ENCODE measurements around the gene RHOJ.

RHOJ gene

DNA sequence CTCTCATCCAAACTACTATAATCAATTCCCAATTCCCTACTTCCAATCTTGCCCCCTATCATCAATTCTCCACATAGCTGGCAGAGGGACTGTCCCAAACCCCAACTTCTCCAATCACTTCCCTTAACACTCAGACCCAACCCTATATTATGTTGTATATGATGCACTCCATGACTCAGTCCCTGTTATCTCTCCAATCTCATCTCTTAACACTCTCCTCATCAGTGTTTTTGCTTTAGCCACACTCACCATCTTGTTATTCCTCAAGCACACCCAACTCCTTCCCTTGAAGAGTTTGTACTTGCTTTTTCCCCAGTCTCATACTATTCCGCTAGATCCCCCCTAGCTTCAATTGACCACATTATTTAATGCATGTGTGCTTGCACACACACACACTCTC lies 4.9 kb downstream of the RHOJ start:
- no peak for DNase-seq

- no peak for DNase-seq
Measured at GRCh38 chr14:63210812-63211211, 6.6 kb downstream of the RHOJ start.

DNA sequence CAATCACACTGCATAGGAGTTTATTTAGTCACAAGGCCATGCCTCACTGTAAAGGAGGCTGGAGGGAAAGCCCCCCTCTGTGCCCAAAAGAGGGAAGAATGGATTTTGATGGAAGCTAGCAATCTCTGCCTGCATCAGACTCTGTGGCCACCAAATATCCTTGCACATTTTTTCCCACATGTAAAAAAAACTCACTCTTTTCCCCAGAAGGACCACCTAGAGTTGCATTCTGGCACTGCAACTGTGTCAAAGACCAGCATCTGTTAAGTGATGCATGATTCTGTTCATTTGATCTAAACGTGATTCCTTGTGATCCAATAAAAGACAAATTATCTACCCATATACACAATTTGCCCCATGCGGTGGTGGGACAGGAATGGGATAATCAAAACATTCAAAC lies 8.0 kb downstream of the RHOJ start:
- DNase-seq: no peak

DNA sequence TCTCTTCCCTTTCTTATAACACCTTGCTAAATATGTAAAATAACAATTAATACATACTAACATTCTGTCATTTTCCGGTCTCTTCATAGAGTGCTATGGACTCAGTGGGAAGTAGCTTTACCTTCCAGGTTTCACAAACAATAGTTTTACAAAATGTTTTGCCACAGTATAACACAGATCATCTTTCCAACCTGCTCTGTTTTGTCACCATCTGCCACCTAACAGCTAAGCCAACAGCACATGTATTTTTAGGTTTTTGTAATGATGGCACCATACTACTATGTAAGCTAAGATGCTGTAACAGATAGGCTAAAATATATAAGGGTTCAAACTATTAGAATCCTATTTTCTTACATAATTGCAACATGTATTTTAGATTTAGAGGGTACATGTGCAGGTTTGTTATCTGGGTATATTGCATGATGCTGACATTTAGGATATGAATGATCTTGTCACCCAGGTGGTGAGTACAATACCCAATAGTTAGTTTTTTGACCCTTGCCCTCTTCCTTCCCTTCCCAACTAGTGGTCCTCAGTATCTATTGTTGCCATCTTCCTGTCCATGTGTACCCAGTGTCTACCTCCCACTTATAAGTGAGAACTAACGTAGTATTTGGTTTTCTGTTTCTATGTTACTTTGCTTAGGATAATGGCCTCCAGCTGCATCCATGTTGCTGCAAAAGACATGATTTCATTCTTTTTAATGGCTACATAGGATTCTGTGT lies 8.7 kb downstream of the RHOJ start:
- no peak for DNase-seq

GRCh38 chr14:63214417-63215196 lies 10.4 kb downstream of the RHOJ start:
- DNase-seq: no peak

GRCh38 chr14:63220526-63220925 lies 16.3 kb downstream of the RHOJ start:
- no peak for DNase-seq

DNA sequence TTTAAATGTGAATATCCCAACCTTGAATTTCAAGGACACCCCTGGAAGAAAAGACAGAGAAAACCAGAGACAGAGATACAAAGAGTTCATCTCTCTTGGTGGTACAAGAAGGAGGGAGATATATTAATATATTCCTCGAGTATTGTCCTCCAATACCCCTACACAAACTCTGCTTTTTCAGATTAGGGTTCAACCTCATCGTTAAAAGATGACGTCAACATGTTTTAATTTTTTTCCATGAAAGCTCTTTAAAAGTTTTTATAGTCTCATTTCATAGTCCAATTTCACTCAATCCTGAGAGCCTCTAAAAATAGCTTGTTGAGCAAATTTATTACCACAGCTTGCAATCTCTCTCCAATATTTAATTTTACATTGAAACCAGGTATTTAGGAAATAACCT lies 19.4 kb downstream of the RHOJ start:
- DNase-seq: no peak

- DNase-seq: peak; percentile 25
Measured at GRCh38 chr14:63224196-63224595, 20.0 kb downstream of the RHOJ start.

GRCh38 chr14:63228217-63228616 lies 24.0 kb downstream of the RHOJ start:
- DNase-seq: no peak

DNA sequence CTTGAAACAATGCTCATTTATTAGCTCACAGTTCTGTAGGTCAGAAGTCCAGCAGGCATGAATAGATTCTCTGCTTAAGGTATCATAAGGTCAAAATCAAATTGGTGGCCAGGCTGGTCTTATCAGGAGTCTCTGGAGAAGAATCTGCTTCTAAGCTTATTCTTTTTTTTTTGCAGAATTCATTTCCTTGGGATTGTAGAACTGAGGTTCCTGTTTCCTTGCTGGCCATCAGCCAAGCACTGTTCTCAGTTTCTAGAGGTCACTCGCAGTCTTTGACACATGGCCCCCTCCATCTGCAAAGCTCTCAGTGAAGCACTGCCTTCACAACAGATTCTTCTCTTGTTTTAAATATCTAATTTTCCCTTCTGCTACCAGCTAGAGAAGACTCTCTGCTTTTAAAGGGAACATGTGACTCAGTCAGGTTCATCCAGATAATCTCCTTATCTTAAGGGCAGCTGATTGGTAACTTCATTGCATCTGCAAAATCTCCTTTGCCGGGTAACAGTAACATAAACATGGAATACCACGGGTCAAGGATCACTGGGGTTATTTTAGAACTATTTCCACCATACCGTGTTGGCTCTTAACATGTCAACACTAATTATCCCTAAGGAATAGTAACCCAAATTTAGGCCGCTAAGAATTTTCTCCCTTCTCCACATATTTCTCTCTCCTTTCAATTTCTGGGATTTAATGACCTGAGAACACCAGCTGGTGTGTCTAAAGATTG lies 25.3 kb downstream of the RHOJ start:
- no peak for DNase-seq

DNA sequence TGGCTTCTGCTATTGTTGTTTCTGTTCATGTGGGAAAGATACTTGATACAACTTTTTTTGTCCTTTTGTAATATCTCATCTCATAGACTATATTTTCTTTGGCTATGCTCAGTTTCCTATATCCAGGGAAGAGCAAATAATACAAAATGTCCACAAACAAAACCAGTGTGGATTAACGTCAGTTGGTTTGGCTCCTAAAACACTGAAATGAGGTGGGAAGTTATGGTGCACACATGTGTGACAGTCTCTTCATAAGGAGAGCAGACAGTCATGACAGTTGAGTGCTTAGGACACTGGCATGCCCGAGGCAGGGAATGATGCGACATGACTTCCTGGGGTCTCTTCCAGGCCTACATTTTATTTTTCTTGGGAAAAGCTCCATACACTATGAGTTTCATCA lies 27.5 kb downstream of the RHOJ start:
- DNase-seq: no peak

GRCh38 chr14:63237791-63238190 lies 33.5 kb downstream of the RHOJ start:
- DNase-seq: no peak

DNA sequence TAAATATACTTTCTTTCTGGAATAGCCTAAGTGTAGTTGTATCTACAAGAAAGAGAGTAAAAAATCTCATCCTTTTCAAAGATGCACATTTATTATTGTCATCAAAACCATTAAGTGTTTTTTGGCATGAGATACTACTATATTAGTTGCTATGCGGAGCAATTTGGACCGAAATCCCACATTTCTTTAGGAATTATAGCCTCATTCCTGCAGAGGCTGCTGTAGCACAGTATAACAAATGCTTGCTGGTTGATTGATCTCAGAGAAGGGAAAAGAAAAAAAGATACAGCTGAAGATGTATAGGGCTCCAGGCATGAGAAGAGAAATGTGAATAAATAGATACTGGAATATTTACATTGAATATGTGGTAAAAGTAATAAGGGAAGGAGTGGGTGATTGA lies 36.0 kb downstream of the RHOJ start:
- no peak for DNase-seq

GRCh38 chr14:63241096-63241495 lies 36.9 kb downstream of the RHOJ start:
- DNase-seq: no peak

DNA sequence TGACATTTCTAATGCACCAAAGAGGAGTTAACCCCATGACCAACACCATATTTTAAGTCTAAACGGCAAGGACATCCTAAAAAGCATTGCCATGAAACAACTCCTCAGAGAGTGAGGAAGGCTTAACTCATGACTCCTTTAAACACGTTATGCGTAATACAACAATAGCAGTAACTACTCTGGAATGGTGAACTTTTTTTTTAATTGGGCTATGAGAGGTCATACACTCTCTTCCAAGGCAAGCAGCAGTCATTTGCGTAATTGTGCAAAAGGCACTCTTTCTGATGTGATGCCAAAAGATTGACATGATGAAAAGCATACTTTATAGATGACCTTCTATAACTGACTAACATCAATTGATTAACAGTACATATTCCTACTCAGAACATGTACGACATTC lies 39.4 kb downstream of the RHOJ start:
- DNase-seq: peak; percentile 21

DNA sequence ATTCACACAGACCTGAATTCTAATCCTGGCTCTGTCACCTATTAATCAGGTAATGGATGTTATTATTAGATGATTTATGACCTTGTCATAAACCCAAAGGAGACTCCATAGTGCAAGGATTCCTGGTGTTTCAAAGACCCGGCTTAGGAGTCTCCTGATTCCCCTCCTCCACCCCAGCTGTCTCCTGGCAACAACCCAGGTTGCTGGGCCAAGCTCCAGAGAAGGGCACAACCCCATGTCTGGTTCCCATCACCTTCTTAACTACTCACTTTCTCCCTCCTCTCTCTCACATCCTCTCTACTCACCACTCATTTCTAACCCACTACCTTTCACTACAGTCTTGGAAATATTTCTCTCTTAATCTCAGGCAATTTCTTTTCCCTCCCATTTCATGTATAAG lies 41.6 kb downstream of the RHOJ start:
- peak; percentile 18 for DNase-seq

GRCh38 chr14:63248211-63248610 lies 44.0 kb downstream of the RHOJ start:
- DNase-seq: peak; percentile 74

- peak; percentile 35 for DNase-seq
Measured at GRCh38 chr14:63249092-63249491, 44.8 kb downstream of the RHOJ start.

- no peak for DNase-seq
Measured at GRCh38 chr14:63257299-63257698, 53.1 kb downstream of the RHOJ start.

DNA sequence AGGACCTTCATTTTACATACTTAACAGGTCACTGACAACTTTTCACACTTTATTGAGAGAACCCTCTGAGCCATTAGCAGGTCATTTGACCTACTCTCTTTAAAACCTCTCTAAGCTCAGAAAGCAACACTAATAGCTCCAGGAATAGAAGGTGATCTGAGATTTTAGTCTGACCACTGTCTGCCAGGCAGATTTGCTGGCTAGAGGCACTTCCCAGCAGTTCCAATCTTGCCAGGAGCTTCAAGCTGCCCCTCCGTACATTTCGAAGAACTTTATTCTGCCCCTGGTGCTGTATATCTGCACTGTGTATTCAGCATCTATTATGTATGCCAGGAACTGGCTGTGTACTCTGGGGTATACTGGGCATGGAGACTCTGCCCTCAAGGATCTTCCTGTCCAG lies 58.2 kb downstream of the RHOJ start:
- no peak for DNase-seq

DNA sequence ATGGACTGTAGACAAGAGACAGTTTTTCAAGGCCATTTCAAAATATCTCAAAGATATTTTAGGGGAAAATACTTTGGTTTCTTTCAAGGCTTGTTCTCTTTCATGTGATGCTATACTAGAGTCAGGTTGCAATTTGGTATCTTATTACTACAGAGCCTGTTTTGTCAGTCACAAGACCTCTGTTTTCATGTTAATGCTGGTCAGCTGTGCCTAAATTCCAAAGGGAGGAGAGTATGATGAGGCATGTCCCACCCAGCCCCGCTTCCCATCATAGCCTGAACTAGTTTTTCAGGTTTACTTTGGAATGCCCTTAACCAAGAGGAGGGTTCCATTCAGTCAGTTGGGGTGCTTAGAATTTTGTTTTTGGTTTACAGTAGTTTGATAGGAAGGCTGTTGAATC lies 61.9 kb downstream of the RHOJ start:
- DNase-seq: no peak

DNA sequence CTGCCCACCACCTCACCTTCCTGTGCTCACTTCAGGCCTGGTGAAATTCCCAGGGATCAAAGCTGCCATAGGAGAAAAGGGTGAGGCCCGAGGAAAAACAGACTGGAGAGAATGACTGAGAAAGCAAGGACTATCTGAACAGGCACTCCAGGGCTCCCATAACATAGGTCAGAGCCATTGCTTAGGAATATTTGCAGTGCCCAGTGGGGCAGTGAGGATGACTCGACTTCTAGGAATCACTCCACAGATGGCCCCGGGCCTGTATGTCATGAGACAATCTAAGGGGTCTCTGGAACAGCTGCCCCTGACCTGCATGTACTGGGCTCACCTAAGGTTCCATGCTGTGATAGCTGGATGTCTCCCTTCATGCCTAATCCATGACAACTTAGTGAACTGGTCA lies 62.9 kb downstream of the RHOJ start:
- DNase-seq: no peak

DNA sequence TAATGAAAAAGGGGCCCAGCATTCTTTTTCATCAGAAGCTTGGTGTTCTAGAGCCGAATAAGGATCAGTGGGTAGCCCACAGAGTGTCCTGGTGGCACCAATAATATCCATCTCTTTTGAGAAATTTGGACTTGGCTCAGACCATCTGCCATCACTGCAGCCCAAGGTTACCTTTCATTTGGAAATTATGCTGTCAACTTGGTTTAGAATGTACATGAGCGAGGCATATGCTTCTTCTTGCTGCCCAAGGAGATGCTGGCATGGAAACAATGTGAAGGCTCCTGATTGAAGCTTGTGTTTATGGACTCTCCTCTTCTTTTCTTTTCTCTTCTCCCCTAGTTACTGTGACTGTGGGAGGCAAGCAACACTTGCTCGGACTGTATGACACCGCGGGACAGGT lies 64.5 kb downstream of the RHOJ start:
- DNase-seq: no peak
